GM12865 (cell line): ENCODE data around the gene GALNT2.
A peak's percentile ranks its signal among the peaks of the same experiment; 100 is the strongest.

Source experiments
- DNase-seq: peaks from one replicate; pipeline ENCODE4 v3.0.0; 2010; ENCODE audit warnings: low read depth
- H3K4me3 ChIP-seq: 2 replicates; pipeline ENCODE4 v1.5.1; 2011; ENCODE audit warnings: mild to moderate bottlenecking, low read depth, low read length, control low read depth
- CTCF ChIP-seq: IDR thresholded peaks from 2 replicates; pipeline ENCODE4 v1.5.1; 2011; ENCODE audit warnings: low read length, control low read depth, low read depth, inconsistent platforms; ENCODE audit not compliant: insufficient read depth; ENCODE audit errors: missing control alignments

GALNT2 gene

GRCh38 chr1:230205719-230206198 is 138.7 kb downstream of the GALNT2 start:
- no peak for DNase-seq
- no peak for TF ChIP-seq CTCF
- no peak overlapping the region for H3K4me3 ChIP-seq

GRCh38 chr1:230206207-230206606 is 139.2 kb downstream of the GALNT2 start:
- no peak for TF ChIP-seq CTCF

GRCh38 chr1:230206976-230207375 is 139.9 kb downstream of the GALNT2 start:
- no peak for DNase-seq
- no peak overlapping the region for H3K4me3 ChIP-seq

More at GRCh38 chr1:230206207-230206606, 139.2 kb downstream of the GALNT2 start:
- H3K4me3 ChIP-seq: no peak overlapping the region
- DNase-seq: no peak

GRCh38 chr1:230207598-230207997 is 140.6 kb downstream of the GALNT2 start:
- DNase-seq: no peak
- TF ChIP-seq CTCF: no peak
- no peak overlapping the region for H3K4me3 ChIP-seq

More at GRCh38 chr1:230206976-230207375, 139.9 kb downstream of the GALNT2 start:
- TF ChIP-seq CTCF: no peak

- TF ChIP-seq CTCF: no peak
- no peak overlapping the region for H3K4me3 ChIP-seq
- DNase-seq: peak; percentile 87
Observed at GRCh38 chr1:230208619-230209261, 141.7 kb downstream of the GALNT2 start.

- peak; percentile 3 for DNase-seq
- no peak for TF ChIP-seq CTCF
- no peak overlapping the region for H3K4me3 ChIP-seq
Observed at GRCh38 chr1:230210326-230210980, 143.4 kb downstream of the GALNT2 start.

- DNase-seq: no peak
- no peak overlapping the region for H3K4me3 ChIP-seq
- TF ChIP-seq CTCF: no peak
Observed at GRCh38 chr1:230210981-230211336, 143.9 kb downstream of the GALNT2 start.
